Activated CD8-positive, alpha-beta memory T cell treated with anti-CD3 and anti-CD28 coated beads for 24 hours (primary cell): ENCODE measurements around the gene CLMP.
A peak's percentile ranks its signal among the peaks of the same experiment; 100 is the strongest.
"Not testable (repeated sequence)": the region's sequence is repeated elsewhere in the genome, so short reads cannot be mapped to it uniquely, and the experiment has no call there.

ENCODE experiments used
- DNase-seq: peaks from one replicate; pipeline ENCODE4 v3.0.0-alpha.2; 2020

Gene CLMP

DNA sequence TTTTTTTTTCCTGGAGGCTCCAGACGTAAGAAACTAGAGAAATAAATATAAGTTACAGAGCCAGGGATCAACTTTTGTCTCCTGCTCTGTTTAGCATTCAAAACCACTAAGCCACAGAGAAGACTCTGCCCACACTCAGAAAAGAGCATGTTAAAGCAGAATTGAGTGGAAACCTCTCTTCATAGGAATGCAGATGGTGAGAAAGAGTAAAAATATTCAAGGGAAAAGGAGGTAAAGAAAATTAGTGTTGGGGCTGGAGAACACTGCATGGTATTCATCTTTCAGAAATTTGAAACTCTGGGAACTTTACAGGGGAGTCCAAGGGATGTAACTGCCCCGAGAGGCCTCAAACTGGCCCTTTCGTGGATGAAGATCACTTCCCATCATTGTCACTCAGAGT, 65.1 kb downstream of the CLMP start:
- no peak for DNase-seq

DNA sequence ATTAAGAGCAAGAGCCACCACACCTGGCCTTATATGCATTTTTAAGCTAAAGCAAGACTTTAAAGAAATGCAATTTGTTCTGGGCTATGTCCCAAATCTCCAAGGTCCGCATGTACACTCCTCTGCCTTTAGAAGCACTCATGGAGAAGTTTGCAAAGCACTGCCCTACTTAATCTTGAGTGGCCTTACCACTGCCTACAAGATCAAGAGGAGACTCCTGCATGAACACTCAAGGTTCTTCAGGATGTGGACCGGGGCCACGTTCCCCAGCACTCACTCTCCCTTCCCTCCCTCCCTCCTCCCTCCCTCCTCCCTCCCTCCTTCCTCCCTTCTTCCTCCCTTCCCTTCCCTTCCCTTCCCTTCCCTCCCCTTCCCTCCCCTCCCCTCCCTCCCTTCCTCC, 69.9 kb downstream of the CLMP start:
- DNase-seq: no peak

DNA sequence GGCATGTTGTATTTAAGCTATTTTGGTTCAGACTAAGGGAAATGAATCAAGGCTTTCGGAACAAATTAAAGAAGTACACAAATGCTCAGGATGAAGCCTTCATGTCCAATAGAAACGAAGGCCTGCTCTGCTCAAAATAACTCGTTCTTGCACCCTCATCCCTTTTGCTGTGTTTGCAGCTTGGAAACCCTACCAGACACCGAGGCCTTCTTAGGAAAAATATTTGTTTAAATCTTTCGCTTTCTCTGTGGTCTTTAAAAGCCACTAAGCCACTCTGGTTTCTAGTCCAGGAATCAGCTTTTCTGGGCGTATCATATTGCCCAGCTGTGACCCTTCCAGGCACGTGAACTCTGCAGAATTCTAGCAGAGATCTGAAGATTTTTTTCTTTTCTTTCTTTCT, 72.2 kb downstream of the CLMP start:
- DNase-seq: no peak

DNA sequence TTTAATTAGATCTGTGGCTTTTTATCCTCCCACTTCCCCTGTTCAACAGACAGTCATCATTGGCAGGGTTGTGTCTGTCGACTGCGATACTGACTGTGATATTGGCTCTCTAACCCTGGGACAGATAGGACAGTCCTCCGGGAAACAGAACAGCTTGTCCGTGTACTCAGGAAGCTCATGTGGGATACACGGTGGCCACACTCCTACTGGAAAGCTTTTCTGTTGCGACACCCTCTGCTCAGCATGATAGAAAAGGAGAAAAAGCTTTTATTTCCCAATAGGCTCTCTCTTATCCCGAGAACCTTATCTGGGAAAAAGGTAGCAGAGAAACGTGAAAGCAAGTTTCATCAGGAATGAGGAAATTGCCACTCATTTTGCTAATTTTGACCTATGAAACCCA, 72.7 kb downstream of the CLMP start:
- no peak for DNase-seq

DNA sequence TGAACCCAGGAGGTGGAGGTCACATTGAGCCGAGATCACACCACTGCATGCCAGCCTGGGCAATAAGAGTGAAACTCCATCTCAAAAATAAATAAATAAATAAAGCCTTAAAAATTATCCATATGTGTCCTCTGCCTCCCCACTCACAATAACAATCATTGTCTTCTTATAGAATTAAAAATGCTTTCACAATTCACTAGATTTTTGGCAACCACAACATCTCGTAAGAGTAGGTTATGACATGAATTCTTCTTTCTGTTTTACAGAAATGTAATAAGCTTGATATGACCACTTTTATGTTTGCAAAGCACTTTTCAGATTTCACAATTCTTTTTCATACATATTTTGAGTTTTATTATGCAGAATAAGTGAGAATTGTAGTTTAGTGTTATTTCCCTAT, 78.6 kb downstream of the CLMP start:
- no peak for DNase-seq

DNA sequence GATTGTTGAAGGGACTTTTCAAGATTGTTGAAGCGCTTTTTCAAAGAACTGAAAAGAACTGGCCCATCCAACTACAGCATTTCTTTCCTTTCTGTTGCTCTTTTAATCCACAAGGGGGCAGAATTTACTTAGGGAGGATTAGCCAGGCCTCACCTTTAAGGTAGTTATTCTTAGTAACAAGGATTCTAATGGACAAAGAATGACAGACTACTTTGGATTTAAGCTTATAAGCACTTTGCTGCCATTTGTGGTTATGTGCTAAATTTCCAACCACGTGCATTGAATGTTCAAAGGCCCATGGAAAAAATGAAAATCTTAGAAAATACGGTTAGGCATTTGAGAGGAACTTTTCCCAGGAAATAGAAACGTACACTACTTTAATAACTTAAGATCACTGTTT, 83.6 kb downstream of the CLMP start:
- no peak for DNase-seq

DNA sequence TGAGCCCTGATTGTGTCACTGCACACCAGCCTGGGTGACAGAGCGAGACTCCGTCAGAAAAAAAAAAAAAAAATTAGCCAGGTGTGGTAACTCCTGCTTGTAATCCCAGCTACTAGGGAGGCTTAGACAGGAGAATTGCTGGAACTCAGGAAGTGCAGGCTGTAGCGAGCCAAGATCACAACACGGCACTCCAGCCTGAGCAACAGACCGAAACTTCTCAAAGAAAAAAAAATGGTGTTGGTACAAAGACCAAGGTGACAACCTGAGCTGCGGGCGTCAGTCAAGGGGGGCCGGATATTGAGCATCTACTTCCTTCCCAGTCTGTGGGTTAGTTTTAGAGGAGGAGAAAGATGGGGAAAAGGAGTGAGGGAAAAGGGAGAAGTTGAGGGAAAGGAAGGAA, 84.7 kb downstream of the CLMP start:
- DNase-seq: no peak

DNA sequence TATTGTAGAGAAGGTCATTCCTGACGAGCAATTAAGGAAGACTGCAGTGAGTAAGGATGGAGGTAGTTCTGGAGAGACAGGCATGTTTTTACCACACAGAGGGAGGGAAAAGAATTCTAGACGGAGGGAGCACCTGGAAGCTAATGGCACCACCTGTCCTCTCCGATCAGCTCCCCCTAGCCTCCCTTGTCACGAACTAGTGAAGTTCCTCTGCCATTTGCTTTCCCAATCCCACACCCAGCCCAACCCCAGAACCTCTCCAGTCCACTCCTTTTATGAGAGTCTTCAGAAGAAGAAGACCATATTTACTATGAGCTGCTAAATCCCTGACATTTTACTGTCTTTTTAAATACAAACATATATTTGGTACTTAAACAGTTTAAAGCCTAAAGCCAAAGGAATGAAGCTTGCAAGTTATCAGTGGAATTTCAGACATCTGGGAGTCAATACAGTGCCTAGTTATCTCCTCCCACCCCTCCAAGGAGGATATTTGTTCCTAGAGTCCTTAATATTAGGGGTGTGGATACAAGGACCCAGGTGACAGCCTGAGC, 87.0 kb downstream of the CLMP start:
- no peak for DNase-seq

DNA sequence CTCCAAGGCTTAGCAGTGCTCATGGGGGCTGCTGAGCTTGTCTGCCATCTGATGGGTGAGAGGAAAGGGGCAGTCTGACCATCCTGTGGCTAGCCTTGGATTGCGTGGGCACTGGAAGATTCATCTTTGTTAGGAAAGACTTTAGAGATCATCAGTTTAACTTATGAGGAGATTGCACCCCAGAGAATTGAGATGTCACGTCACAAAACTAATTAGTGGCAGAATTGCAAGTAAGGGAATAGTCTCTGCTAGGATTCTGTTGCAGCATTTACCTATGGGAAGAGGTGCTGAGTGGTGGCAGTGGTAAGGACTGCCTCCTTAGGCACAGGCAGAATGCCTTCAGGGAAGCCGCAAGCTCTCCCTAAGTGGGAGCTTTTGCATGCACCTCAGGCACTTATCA, 90.4 kb downstream of the CLMP start:
- DNase-seq: no peak

DNA sequence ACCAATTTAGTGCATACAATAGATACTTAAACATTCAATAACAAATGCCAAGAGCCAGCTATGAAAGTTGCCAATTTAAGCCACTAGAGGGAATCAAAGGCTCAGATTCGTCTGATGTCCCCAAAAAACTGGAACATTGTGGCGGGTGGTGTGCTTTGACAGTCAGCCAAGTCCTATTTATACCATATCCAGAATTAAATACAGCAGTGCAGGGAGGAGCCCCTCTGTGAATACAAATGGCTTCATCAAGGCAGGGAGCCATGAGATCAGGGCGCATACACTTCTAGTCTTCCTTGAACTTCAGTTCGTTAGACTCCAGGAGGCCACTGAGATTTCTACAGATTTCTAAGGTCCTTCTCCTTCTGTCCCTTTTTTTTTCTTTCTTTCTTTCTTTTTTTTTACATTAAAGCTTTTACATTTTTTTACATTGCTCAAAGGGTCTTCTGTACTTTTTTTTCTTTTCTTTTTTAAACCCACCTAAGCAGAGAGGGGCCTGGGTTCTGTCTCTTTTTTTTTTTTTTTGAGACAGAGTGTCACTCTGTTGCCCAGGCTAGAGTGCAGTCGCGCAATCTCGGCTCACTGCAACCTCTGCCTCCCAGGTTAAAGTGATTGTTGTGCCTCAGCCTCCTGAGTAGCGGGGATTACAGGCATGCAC, 91.6 kb downstream of the CLMP start:
- DNase-seq: no peak

DNA sequence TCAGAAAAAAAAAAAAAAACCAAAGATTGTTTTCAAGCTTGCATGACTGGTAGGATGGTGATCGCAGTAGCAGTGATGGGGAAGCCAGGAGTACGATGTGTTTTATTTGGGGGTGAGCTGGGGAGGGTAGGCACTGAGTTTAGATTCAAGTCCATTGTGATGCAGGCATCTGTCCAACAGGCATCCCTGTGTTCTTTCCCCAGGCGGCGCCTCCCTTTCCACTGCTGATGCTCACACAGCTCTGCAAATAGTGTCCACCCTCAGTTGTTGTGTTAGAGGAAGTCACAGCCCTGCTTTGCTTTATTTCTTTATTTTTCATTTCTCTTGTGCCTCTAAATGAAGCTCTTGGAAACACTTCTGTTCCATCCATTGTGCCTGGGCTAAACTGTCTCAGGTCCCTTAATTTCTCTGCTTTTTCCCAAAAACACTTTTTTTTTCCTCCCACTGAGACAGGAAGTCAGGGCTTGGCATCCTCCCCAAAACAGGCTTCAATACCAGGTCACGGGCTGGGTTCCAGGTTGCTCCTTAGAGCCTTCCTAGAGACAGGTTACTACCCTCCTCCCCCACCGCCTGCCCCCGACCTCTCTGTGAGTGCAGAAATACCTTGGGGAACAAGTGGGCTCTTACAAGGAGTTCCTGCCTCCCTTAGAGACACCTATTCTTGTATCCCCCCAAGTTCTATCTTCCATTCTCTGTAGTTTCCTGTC, 94.5 kb downstream of the CLMP start:
- DNase-seq: no peak

DNA sequence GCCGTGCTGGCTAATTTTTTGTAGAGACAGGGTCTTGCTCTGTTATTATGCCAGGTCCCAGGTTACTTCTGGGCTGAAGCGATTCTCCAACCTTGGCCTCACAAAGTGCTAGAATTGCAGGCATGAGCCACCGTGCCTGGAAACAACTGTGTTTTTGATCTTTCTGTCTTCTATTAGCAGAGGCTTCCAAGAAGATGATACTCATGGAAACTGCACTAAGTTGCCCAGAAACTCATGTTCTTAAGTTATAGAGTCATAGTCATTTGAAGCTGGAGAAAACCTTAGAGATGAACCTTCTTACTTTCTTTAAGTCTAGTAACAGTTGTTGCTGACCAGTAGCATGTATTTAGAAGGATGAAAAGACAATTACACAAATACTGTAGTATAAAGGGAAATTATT, 96.1 kb downstream of the CLMP start:
- DNase-seq: no peak

DNA sequence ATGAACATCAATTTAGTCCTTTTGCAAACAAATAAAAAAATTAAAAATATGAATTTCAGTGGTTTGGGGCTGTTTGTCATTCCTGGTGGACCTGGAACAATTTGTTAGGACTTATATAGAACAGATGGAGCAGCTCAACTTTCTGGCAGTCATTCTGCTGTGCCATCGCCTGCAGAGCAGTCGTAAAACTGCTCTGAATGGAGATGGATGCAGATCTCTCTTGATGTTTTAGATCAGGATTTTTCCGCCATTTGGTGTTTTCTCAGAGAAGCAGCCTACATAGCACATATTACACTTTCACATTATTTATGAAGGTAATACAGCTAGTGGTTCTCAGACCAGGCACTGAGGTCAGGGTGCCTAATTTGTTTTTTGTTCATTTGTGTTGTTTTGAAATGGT, 101.3 kb downstream of the CLMP start:
- no peak for DNase-seq

DNA sequence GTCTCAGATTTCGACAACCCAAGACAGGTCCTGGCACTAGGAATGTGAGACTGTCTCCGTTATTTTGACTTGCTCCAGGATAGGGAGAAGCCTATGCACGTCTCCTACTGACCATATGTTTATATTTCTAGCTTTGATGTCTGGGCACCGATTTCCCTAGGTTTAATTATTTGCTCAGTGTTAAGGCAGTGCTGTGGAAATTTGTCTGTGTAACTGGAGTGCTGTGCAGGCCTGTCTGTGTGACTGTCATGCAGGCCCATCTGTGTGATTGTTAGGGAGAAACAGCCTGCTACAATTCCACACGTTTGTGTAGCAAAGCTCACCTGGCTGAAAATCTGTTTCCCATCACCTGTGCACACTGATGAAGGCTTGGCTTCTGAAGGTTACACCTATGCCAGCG, 103.5 kb downstream of the CLMP start:
- DNase-seq: no peak

DNA sequence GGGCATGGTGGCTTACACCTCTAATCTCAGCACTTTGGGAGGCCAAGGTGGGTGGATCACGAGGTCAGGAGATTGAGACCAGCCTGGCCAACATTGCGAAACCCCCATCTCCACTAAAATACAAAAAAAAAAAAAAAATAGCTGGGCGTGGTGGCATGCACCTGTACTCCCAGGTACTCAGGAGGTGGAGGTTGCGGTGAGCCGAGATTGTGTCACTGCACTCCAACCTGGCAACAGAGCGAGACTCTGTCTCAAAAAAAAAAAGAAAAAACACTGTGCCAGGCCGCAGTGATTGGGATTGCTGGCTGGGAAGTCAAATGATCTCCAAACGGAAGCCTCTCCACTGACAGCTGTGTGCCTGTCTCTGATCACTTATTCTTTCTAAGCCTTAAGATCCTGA, 104.9 kb downstream of the CLMP start:
- DNase-seq: not testable (repeated sequence)

DNA sequence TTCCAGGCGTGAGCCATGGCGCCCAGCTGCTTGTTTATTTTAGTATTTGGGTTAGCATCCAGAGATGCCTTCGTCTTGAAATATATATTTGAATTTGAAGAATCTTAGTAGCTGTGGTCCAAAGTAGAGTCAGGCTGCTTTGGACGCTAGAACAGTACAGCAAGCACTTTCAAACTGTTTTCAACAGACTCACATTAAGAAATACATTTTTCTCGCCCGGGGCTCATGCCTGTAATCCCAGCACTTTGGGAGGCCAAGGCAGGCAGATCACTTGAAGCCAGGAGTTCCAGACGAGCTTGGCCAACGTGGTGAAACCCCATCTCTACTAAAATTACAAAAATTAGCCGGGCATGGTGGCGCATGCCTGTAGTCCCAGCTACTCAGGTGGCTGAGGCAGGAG, 106.2 kb downstream of the CLMP start:
- not testable (repeated sequence) for DNase-seq

DNA sequence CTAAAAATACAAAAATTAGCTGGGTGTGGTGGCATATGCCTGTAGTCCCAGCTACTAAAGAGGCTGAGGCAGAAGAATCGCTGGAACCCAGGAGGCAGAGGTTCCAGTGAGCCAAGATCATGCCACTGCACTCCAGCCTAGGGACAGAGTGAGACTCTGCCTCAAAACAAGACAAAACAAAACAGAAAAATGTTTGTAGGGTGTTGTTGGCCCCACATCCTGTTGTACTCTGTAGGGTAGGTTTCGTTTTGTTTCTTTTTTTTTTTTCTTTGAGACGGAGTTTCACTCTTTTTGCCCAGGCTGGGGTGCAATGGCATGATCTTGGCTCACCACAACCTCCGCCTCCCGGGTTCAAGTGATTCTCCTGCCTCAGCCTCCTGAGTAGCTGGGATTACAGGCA, 107.4 kb downstream of the CLMP start:
- DNase-seq: not testable (repeated sequence)

DNA sequence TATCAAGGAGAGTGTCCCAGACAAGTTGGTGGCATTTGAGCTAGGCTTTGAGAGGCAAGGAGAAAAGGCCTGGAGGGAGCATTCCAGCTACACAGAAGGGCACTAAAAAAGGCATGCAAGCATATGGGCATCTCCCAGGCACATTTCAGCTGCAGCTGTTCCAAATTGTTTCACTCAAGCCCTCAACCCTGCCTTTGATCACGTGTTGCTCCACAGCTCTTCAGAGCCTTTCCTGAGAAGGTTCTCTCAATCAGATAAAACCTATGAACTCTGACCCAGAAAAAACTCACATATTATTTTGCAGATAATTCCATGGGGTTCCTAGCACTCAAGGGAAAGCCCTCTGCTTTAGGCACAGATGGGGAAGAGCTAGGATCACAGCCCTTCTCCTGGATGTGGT, 108.7 kb downstream of the CLMP start:
- DNase-seq: no peak

DNA sequence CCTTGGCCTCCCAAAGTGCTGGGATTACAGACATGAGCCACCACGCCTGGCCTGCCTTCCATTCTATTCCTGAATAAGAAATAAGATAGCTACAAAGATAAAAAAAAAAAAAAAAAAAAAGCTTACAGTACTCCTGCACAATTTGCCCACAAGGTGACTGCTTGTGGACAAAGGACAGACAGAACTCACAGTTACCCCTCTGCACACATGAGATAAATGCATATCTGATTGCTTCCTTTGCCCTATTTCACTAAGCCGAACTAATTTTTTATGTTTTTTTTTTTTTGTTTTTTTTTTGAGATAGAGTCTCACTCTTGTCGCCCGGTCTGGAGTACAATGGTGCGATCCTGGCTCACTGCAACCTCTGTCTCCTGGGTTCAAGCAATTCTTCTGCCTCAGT, 109.6 kb downstream of the CLMP start:
- DNase-seq: no peak

DNA sequence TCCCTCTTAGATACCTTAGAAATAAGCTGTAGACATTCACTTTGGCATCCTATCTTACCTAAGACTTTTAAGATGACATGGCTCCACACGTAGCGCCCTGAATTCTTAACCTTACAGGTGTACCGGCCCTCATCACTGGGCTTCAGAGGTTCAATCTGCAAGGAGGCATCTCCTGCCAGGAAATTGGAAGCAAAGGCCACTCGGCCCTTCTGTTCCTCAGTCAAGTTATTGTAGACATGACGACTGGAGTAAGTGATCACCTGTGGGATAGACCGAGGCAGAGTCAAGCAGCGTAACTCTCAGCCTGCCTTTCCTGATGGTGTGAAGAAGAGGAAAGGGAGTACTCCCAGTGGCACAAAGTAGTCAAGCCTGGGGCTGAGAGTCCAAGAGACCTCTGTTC, 110.6 kb downstream of the CLMP start:
- no peak for DNase-seq

DNA sequence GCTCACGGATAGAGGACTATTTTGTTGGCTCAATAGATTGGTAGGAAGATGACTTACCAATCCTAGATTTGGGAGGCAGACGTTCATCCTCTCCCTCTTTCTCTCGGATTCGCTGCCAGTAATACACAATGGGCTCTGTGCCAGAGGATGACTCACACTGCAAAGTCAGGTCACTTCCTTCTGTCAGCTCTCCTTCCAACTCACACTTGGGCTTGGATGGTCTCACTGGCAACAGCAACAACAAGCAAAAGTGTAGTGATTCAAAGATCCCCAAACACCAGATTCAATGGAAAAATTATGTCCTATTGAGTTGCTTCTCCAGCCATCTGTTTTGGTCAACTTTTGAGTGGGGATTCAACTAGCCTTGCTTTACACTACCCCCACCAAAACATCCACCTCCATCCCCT, 111.4 kb downstream of the CLMP start:
- peak; percentile 60 for DNase-seq

DNA sequence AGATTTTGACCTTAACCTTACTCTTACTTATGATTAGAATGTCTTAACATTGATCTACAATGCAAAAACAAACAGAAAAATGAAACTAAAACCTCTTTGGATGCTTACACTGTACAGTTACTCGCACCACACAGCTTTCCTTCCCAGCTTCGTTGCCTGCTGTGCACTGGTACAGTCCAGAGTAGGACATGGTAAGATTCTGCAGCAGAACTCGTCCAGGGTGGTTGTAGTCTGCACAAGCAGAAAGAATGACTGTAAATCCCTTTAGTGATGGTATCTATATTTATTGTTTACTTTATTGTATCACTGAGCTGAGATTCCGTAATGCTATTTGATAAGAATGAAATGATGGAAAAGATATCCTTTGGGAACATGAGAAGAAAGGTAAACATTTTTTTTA, 112.1 kb downstream of the CLMP start:
- no peak for DNase-seq

DNA sequence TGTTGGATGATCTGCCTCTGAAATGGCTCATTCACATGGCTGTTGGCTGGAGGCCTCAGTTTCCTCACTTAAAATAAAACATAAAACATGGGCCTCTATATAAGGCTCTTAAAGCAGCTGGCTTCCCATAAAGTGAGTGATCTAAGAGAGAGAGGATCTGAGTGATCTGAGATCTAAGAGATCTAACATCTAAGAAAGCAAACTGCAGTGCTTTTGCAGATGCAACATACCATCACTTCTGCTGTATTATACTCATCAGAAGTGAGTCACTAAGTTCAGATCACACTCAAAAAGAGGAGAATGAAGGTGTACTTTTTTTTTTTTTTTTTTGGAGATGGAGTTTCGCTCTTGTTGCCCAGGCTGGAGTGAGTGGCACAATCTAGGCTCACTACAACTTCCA, 115.0 kb downstream of the CLMP start:
- no peak for DNase-seq

DNA sequence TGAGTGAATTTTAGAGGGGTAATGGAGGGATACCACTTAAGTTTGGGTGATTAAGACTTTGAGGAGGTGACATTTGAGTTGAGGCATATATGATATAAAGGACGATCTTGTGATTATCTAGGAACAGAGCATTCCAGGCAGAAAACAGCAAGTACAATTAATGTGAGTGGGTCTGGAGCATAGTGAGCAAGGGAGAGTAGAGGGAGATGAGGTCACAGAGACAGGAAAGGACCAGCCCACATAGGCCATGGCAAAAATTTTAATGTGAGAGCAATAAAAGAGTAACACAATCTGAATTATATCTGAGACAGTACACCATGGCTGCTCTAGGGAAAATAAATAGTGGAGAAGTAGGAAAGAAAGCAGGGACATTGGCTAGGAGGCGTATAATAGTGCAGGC, 118.6 kb downstream of the CLMP start:
- no peak for DNase-seq
